ENCODE measurements around the gene SH3D19. TPM values are rescaled to one million over a fixed set of nuclear protein-coding genes. Genes with fewer than 3 reads are reported as not detected.
A peak's percentile ranks its signal among the peaks of the same experiment; 100 is the strongest.

SH3D19 gene
- polyA plus RNA-seq, 2 of the 4 experiments (the other 2 are of a cell fraction): 15.3 to 22.9 TPM

DNA sequence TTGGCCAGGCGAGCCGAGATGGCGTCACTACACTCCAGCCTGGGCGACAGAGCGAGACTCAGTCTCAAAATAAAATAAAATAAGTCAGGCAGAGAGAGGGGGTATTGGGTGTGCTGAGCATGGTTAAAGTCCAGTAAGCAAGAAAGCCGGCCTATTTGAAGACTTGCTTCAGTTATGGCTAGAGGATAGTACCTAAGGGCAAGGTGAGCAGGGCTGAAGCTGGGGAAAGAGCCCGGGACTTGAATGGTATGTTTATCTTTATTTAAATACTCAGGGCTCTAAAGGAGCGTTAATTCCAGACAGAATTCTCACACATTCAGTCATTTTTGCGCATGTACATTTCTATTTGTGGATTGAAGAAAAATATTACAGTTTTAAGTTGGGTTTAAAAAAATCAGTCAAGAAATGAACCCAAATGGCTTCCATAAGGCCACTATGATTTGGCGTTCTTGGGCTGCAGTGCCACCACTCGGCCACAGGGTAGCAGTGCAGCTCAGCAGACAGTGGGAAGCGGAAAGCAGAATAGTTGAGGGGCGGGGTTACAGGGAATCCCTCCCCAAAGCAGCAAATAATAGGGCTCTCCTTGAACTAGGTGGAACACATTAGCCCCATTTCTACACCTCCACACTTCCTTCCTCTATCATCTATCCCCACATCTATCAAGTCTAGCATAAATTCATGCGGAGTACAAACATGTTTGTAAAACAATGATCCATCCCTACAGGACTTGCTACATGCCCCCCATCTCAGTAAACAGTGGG, 37.2 kb upstream of the SH3D19 start:
- no peak for FAIRE-seq

DNA sequence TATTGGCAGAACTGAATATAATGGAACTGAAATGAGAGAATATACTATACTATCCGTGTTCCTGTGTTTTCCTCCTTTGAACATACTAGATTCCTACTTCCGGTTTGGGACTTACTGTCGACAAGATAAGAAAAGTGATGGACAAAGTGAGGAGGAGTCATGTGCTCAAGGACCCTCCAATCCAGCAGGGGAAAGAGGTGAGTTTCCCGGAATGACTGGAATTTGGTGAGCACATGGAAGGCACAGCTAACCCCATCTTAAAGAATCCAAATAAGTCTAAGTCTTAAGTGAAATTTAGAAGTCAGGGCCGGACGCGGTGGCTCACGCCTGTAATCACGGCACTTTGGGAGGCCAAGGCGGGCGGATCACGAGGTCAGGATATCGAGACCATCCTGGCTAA, 36.6 kb upstream of the SH3D19 start:
- 84% methylated on average over 13 of the region's 13 CpGs for WGBS (ENCODE audit: missing lambda C conversion rate)
- POLR2A ChIA-PET: no interaction called here
- FAIRE-seq: no peak
- no peak for TF ChIP-seq PHF8 (IDR thresholded peaks at IDR 0.05; ENCODE audit: borderline replicate concordance, low read depth)
- TF ChIP-seq GATA3 (IDR thresholded peaks at IDR 0.05; ENCODE audit: borderline replicate concordance): no peak
- no peak for TF ChIP-seq RNF2 (IDR thresholded peaks at IDR 0.05; ENCODE audit: borderline replicate concordance, low read depth)
- no peak overlapping the region for H3K4me3 ChIP-seq
- CTCF ChIA-PET: interaction anchor here (0.9 to 2.3 kb wide), 13 partner anchors 9 to 265 kb away, joined by 3 to 8 read pairs (median 3); no protein-coding TSS in a partner anchor
- H3K27ac ChIP-seq: no peak overlapping the region
- H3K4me2 ChIP-seq: no peak overlapping the region; the same call in 2 of the 3 replicates
- H3K9me3 ChIP-seq: no peaks in the 10 kb centered on the region
- DNase-seq (ENCODE audit: low read depth in 1 of 2, low spot score in 1 of 2): no peak
- ATAC-seq: no peak
- no peaks in the 10 kb centered on the region for H3K4me1 ChIP-seq

More for the DNA sequence above, 37.2 kb upstream of the SH3D19 start:
- ATAC-seq (peak; percentile 98 to 99), DNase-seq (ENCODE audit: low read depth in 1 of 2, low spot score in 1 of 2) (peak; percentile 61 to 83)
- TF ChIP-seq JUN (IDR thresholded peaks at IDR 0.05) (no peak), MAFK (IDR thresholded peaks at IDR 0.05; ENCODE audit: partially characterized antibody) (no peak), NPAS2 (CRISPR knock-in tag; IDR thresholded peaks at IDR 0.05; ENCODE audit: borderline replicate concordance) (no peak), NFE2L2 (conservative IDR thresholded peaks at IDR 0.05; ENCODE audit: low read length) (no peak), RAD21 (conservative IDR thresholded peaks at IDR 0.05 in 1 of 2, IDR thresholded peaks at IDR 0.05 in 1 of 2) (peak; percentile 92 to 95), CEBPB (IDR thresholded peaks at IDR 0.05) (no peak), SMC3 (IDR thresholded peaks at IDR 0.05) (peak; percentile 91), RARB (CRISPR knock-in tag; IDR thresholded peaks at IDR 0.05) (no peak)
- TF ChIP-seq, protein P1, sequence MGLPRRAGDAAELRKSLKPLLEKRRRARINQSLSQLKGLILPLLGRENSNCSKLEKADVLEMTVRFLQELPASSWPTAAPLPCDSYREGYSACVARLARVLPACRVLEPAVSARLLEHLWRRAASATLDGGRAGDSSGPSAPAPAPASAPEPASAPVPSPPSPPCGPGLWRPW (IDR thresholded peaks at IDR 0.05): no peak
- TF ChIP-seq, protein P2, sequence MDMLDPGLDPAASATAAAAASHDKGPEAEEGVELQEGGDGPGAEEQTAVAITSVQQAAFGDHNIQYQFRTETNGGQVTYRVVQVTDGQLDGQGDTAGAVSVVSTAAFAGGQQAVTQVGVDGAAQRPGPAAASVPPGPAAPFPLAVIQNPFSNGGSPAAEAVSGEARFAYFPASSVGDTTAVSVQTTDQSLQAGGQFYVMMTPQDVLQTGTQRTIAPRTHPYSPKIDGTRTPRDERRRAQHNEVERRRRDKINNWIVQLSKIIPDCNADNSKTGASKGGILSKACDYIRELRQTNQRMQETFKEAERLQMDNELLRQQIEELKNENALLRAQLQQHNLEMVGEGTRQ (IDR thresholded peaks at IDR 0.05): no peak
- TF ChIP-seq, protein P3, sequence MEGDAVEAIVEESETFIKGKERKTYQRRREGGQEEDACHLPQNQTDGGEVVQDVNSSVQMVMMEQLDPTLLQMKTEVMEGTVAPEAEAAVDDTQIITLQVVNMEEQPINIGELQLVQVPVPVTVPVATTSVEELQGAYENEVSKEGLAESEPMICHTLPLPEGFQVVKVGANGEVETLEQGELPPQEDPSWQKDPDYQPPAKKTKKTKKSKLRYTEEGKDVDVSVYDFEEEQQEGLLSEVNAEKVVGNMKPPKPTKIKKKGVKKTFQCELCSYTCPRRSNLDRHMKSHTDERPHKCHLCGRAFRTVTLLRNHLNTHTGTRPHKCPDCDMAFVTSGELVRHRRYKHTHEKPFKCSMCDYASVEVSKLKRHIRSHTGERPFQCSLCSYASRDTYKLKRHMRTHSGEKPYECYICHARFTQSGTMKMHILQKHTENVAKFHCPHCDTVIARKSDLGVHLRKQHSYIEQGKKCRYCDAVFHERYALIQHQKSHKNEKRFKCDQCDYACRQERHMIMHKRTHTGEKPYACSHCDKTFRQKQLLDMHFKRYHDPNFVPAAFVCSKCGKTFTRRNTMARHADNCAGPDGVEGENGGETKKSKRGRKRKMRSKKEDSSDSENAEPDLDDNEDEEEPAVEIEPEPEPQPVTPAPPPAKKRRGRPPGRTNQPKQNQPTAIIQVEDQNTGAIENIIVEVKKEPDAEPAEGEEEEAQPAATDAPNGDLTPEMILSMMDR (IDR thresholded peaks at IDR 0.05): peak; percentile 77
- H3K4me1 ChIP-seq: no peaks in the 10 kb centered on the region
- H3K4me3 ChIP-seq: 0 out of 3 replicates have a peak overlapping the region, but pooled peaks have one; percentile 22
- CTCF ChIA-PET: interaction anchor here (0.9 to 2.3 kb wide), 15 partner anchors 9 to 264 kb away, joined by 3 to 9 read pairs (median 3); no protein-coding TSS in a partner anchor
- POLR2A ChIA-PET: interaction anchor here (0.7 kb wide), 1 partner anchor 37 kb away, joined by 3 read pairs; the partner anchor contains the start of gene SH3D19
- WGBS (ENCODE audit: missing lambda C conversion rate): 26% methylated on average over 12 of the region's 14 CpGs
- H3K4me2 ChIP-seq: peak overlapping the region; percentile 72
- H3K27ac ChIP-seq: peak overlapping the region; percentile 42 to 52; a peak in 4 of 6 replicates
- H3K9me3 ChIP-seq: no peaks in the 10 kb centered on the region

DNA sequence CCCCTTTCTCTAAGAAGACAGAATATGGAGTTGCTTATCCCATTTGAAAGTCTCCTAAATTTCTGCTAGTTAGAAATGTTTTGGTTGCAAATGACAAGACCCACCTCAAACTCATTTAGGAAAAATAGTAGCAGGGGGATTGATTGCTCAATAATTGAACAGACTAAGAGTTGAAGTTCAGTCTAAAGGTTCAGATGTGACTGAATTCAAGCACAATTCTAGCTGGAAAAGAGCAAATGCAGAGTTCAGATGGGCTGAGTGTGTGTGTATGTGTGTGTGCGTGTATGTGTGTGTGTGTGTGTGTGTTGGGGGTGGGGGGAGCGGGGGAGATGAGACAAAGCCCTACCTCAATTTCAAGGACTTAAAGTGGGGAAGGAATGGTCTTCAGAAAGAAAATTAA, 35.7 kb upstream of the SH3D19 start:
- no peaks in the 10 kb centered on the region for H3K9me3 ChIP-seq
- CTCF ChIA-PET: no interaction called here
- POLR2A ChIA-PET: no interaction called here
- DNase-seq (ENCODE audit: low read depth in 1 of 2, low spot score in 1 of 2) (no peak), ATAC-seq (no peak), FAIRE-seq (no peak)
- H3K4me1 ChIP-seq: no peaks in the 10 kb centered on the region
- TF ChIP-seq EP300 (IDR thresholded peaks at IDR 0.05): no peak
- TF ChIP-seq ZSCAN20 (CRISPR knock-in tag; IDR thresholded peaks at IDR 0.05): no peak
- no peak for TF ChIP-seq ZNF302 (CRISPR knock-in tag; IDR thresholded peaks at IDR 0.05)
- TF ChIP-seq, protein P4, sequence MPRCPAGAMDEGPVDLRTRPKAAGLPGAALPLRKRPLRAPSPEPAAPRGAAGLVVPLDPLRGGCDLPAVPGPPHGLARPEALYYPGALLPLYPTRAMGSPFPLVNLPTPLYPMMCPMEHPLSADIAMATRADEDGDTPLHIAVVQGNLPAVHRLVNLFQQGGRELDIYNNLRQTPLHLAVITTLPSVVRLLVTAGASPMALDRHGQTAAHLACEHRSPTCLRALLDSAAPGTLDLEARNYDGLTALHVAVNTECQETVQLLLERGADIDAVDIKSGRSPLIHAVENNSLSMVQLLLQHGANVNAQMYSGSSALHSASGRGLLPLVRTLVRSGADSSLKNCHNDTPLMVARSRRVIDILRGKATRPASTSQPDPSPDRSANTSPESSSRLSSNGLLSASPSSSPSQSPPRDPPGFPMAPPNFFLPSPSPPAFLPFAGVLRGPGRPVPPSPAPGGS (IDR thresholded peaks at IDR 0.05): no peak
- TF ChIP-seq, protein P5, sequence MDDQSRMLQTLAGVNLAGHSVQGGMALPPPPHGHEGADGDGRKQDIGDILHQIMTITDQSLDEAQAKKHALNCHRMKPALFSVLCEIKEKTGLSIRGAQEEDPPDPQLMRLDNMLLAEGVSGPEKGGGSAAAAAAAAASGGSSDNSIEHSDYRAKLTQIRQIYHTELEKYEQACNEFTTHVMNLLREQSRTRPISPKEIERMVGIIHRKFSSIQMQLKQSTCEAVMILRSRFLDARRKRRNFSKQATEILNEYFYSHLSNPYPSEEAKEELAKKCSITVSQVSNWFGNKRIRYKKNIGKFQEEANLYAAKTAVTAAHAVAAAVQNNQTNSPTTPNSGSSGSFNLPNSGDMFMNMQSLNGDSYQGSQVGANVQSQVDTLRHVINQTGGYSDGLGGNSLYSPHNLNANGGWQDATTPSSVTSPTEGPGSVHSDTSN (IDR thresholded peaks at IDR 0.05): no peak
- no peak for TF ChIP-seq MAZ (IDR thresholded peaks at IDR 0.05; ENCODE audit: borderline replicate concordance, low read depth, low read length)
- no peak overlapping the region for H3K27ac ChIP-seq
- WGBS (ENCODE audit: missing lambda C conversion rate): 85% methylated on average over 2 of the region's 2 CpGs
- H3K4me2 ChIP-seq: no peak overlapping the region
- no peak overlapping the region for H3K4me3 ChIP-seq

Measured in A549 (cell line).